Endothelial cell of umbilical vein (primary cell): Measurements from ENCODE around the gene ACKR3. TPM values are rescaled to one million over a fixed set of nuclear protein-coding genes. Genes with fewer than 3 reads are reported as not detected.

Experiments used
- BruUV-seq: library from RNA; stranded (reverse); fragments of 400-500 nt; replicated peaks from 2 replicates; lab custom pipeline; 2021; lab: Mats Ljungman, UMichigan
- CTCF ChIA-PET: fragments of 300-600, 350-600 bp; sonication (Branson Sonifier 250); formaldehyde crosslinking; loops from one replicate; lab custom pipeline; 2021; ENCODE audit warnings: antibody characterized with exemption, inconsistent platforms; lab: Charles Lee
- POLR2A ChIA-PET: fragments of 300-600, 350-600 bp; sonication (Branson Sonifier 250); formaldehyde crosslinking; loops from one replicate; lab custom pipeline; 2021; ENCODE audit warnings: antibody characterized with exemption, inconsistent platforms; lab: Charles Lee
- DNase-seq: peaks from one replicate; pipeline ENCODE4 v3.0.0-alpha.2; 2011; ENCODE audit warnings: low read depth, low spot score
- FAIRE-seq: peaks from 2 replicates; lab custom pipeline; 2011; peaks lifted over from hg19 to GRCh38; lab: Jason Lieb, UNC
- H2AFZ ChIP-seq: 2 replicates; pipeline ENCODE4 v1.6.0; 2012; ENCODE audit warnings: low read depth, low read length, control low read depth, inconsistent platforms
- H3K27ac ChIP-seq: 2 replicates; pipeline ENCODE4 v1.5.1; 2011; ENCODE audit warnings: low read depth, mild to moderate bottlenecking, control low read depth, low read length, moderate library complexity; ENCODE audit not compliant: insufficient read depth
- H3K27me3 ChIP-seq, 2 experiments: 2 replicates each; pipeline versions ENCODE4 v1.6.0 to v1.6.1; 2011; ENCODE audit warnings: low read length in 2 of 2, mixed read lengths in 1 of 2; ENCODE audit not compliant: control insufficient read depth in 2 of 2, insufficient read depth in 2 of 2
- H3K36me3 ChIP-seq, 2 experiments: 2 replicates in 1 of 2; 3 replicates in 1 of 2; pipeline ENCODE4 v1.5.1; 2011; ENCODE audit warnings: low read length in 2 of 2, mild to moderate bottlenecking in 1 of 2, moderate library complexity in 1 of 2; ENCODE audit not compliant: control insufficient read depth in 2 of 2, insufficient read depth in 2 of 2; ENCODE audit errors: extremely low read depth in 1 of 2
- H3K4me1 ChIP-seq: 3 replicates; pipeline ENCODE4 v1.5.1; 2011; ENCODE audit warnings: mild to moderate bottlenecking, low read length; ENCODE audit not compliant: control insufficient read depth, insufficient read depth; ENCODE audit errors: extremely low read depth
- H3K4me2 ChIP-seq: 2 replicates; pipeline ENCODE4 v1.6.1; 2011; ENCODE audit warnings: low read length, control low read depth, mixed read lengths; ENCODE audit not compliant: insufficient read depth
- H3K4me3 ChIP-seq, 3 experiments: fragments of 200-600 bp in 1 of 3; sonication (generic), shearing (Covaris generic) in 1 of 3; replicated peaks in 1 of 3; 2 replicates each; pipeline ENCODE4 v1.5.1; 2011 to 2016; ENCODE audit warnings: control low read depth in 3 of 3, low read length in 3 of 3, mild to moderate bottlenecking in 2 of 3, inconsistent platforms in 1 of 3, low read depth in 1 of 3, moderate library complexity in 1 of 3; ENCODE audit not compliant: insufficient read depth in 1 of 3
- H3K79me2 ChIP-seq: 2 replicates; pipeline ENCODE4 v1.6.0; 2012; ENCODE audit warnings: low read length, inconsistent platforms; ENCODE audit not compliant: control insufficient read depth, insufficient read depth
- H3K9ac ChIP-seq: replicated peaks from 2 replicates; pipeline ENCODE3; 2011; ENCODE audit warnings: low read length, control low read depth; ENCODE audit not compliant: insufficient read depth; ENCODE audit errors: extremely low read depth
- H3K9me1 ChIP-seq: replicated peaks from 3 replicates; pipeline ENCODE4 v1.6.0; 2011; ENCODE audit warnings: mild to moderate bottlenecking, low read length; ENCODE audit not compliant: control insufficient read depth, insufficient read depth; ENCODE audit errors: extremely low read depth
- H3K9me3 ChIP-seq: replicated peaks from 2 replicates; pipeline ENCODE4 v1.5.1; 2012; ENCODE audit warnings: low read length, inconsistent platforms; ENCODE audit not compliant: control insufficient read depth, insufficient read depth
- H4K20me1 ChIP-seq: replicated peaks from 2 replicates; pipeline ENCODE3; 2011; ENCODE audit warnings: mild to moderate bottlenecking, low read length; ENCODE audit not compliant: control insufficient read depth, insufficient read depth; ENCODE audit errors: extremely low read depth
- EZH2 ChIP-seq: IDR thresholded peaks from 2 replicates; pipeline ENCODE4 v1.6.1; 2012; ENCODE audit warnings: borderline replicate concordance, low read depth, mild to moderate bottlenecking, moderate library complexity, low read length, inconsistent platforms; ENCODE audit not compliant: severe bottlenecking
- FOS ChIP-seq: IDR thresholded peaks from 2 replicates; pipeline ENCODE4 v1.6.1; 2011; ENCODE audit warnings: mild to moderate bottlenecking, low read length, moderate library complexity, borderline replicate concordance; ENCODE audit not compliant: insufficient read depth
- GATA2 ChIP-seq: IDR thresholded peaks from 2 replicates; pipeline ENCODE4 v1.7.0; 2011; ENCODE audit warnings: low read depth, mild to moderate bottlenecking, moderate library complexity, mixed read lengths, low read length; ENCODE audit not compliant: insufficient read length, insufficient read depth
- JUN ChIP-seq: IDR thresholded peaks from 2 replicates; pipeline ENCODE4 v1.6.1; 2011; ENCODE audit warnings: borderline replicate concordance, low read depth; ENCODE audit not compliant: insufficient read length, insufficient read depth
- MYC ChIP-seq: IDR thresholded peaks from one replicate; pipeline ENCODE4 v1.6.1; 2011; ENCODE audit warnings: mild to moderate bottlenecking, low read depth, low read length
- POLR2A ChIP-seq: IDR thresholded peaks from 2 replicates; pipeline ENCODE4 v1.6.1; 2012; ENCODE audit warnings: low read depth, mild to moderate bottlenecking, control low read depth, low read length
- POLR2AphosphoS5 ChIP-seq: IDR thresholded peaks from 2 replicates; pipeline ENCODE4 v1.6.1; 2012; ENCODE audit warnings: low read depth, mild to moderate bottlenecking, control low read depth, low read length, moderate library complexity; ENCODE audit not compliant: insufficient read depth
- dilution Hi-C: fragments of 300-500 bp; cut with MboI; formaldehyde crosslinking; loops from one replicate; pipeline ENCODE4 v1.15.0; 2019; ENCODE audit warnings: low sequenced_read_pairs; ENCODE audit not compliant: extremely low pct_ligation_motif_present
- intact Hi-C: fragments of 100-400 bp; cut with micrococcal nuclease; formaldehyde crosslinking; loops from one replicate; pipeline ENCODE4 v1.10.0; 2022
- polyA plus RNA-seq, 4 experiments: library from polyadenylated mRNA; depleted of rRNA in 3 of 4; stranded (reverse) in 3 of 4; unstranded in 1 of 4; fragments of >200 nt; gene quantifications; 2 replicates each; pipeline versions ENCODE4 v1.2.1 to v1.2.3, GENCODE V29; 2011 to 2012; ENCODE audit warnings: missing spikeins in 1 of 4
- total RNA-seq: library from RNA; stranded (reverse); gene quantifications from 2 replicates; pipeline ENCODE4 v1.2.3, GENCODE V29; 2021
- TF ChIP-seq, protein P1 (sequence below): IDR thresholded peaks from 2 replicates; pipeline ENCODE4 v1.6.1; 2011; ENCODE audit not compliant: insufficient read depth, insufficient read length
- TF ChIP-seq, protein P2 (sequence below), 2 donors: IDR thresholded peaks; 1 replicate in 1 of 2; 2 replicates in 1 of 2; pipeline ENCODE4 v1.5.1; 2011; ENCODE audit warnings: low read length in 2 of 2, mild to moderate bottlenecking in 2 of 2, moderate library complexity in 2 of 2, control low read depth in 1 of 2, inconsistent platforms in 1 of 2, low read depth in 1 of 2; ENCODE audit not compliant: insufficient read depth in 1 of 2; ENCODE audit errors: extremely low read depth in 1 of 2

The ACKR3 gene
- total and polyA plus RNA-seq, 2 donors (not counting 3 experiments of a cell fraction or from before 2014, with no cell fraction given) = 31.1 to 428 TPM

DNA sequence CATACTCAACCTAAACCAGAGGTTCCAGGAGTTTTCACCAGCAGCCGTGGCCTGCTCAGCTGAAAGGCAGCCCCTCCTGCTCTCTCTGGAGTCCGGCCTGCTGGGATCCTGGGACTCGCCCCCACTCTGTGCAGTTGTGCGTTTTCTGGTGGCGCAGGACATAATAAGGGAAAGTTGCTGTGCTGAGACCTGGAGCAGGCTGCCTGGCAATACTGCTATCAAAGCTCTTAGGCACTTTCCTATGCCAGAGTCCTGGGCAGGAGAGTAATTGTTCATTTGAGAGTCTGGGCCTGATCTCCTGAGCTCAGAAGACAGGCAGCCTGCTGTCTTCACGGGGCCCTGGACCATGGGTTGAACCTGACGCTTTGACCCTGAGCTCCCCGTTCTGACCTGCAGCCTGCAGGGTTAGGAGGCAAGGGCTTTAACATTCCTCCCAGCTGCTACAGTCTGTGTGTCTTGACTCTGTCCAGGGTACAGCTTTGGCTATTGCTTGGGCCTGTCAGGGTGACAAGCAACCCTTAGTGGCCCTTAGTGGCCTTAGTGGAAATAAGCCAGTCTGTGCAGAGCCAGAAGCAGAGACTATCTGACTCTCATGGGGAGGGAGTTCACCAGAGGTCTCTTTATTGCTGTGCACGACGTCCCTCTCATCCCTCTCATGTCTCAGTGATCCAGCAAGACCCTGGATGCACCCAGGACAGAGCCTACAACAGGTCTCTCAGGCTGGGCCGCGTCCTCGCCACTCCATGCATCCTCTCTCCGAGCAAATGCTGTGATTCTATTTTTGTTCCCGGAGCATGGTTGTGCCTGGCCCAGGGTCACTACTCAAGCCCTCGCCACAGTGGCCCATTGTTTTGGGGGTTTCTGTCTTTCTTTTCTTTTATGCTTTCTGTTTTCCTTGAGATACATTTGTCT, 60.6 kb downstream of the ACKR3 start:
- no peaks in the 10 kb centered on the region for H3K36me3 ChIP-seq
- ChIA-PET POLR2A (no interaction called here), CTCF (no interaction called here)
- no peak overlapping the region for H3K9ac ChIP-seq
- BruUV-seq = no TSS peak
- FAIRE-seq (no peak), DNase-seq (no peak)
- H3K27me3 ChIP-seq = no peaks in the 10 kb centered on the region
- no peak overlapping the region for H2AFZ ChIP-seq
- H3K27ac ChIP-seq = no peak overlapping the region
- dilution Hi-C loops = no loop called here
- no peaks in the 10 kb centered on the region for H3K9me3 ChIP-seq
- H4K20me1 ChIP-seq = no peaks in the 10 kb centered on the region
- H3K4me2 ChIP-seq = no peak overlapping the region
- H3K79me2 ChIP-seq = no peaks in the 10 kb centered on the region
- no peaks in the 10 kb centered on the region for H3K4me1 ChIP-seq
- intact Hi-C loops = no loop called here
- no peak for TF ChIP-seq POLR2A
- TF ChIP-seq, protein P1, sequence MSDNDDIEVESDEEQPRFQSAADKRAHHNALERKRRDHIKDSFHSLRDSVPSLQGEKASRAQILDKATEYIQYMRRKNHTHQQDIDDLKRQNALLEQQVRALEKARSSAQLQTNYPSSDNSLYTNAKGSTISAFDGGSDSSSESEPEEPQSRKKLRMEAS = no peak
- TF ChIP-seq, protein P2, sequence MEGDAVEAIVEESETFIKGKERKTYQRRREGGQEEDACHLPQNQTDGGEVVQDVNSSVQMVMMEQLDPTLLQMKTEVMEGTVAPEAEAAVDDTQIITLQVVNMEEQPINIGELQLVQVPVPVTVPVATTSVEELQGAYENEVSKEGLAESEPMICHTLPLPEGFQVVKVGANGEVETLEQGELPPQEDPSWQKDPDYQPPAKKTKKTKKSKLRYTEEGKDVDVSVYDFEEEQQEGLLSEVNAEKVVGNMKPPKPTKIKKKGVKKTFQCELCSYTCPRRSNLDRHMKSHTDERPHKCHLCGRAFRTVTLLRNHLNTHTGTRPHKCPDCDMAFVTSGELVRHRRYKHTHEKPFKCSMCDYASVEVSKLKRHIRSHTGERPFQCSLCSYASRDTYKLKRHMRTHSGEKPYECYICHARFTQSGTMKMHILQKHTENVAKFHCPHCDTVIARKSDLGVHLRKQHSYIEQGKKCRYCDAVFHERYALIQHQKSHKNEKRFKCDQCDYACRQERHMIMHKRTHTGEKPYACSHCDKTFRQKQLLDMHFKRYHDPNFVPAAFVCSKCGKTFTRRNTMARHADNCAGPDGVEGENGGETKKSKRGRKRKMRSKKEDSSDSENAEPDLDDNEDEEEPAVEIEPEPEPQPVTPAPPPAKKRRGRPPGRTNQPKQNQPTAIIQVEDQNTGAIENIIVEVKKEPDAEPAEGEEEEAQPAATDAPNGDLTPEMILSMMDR (IDR thresholded peaks at IDR 0.05; ENCODE audit: extremely low read depth in 1 of 2, insufficient read depth in 1 of 2, low read depth in 1 of 2, low read length in 2 of 2) = no peak
- no peak for TF ChIP-seq EZH2
- TF ChIP-seq POLR2AphosphoS5 = no peak
- TF ChIP-seq MYC = no peak
- no peak for TF ChIP-seq JUN
- no peak for TF ChIP-seq GATA2
- TF ChIP-seq FOS = no peak
- no peaks in the 10 kb centered on the region for H3K9me1 ChIP-seq
- H3K4me3 ChIP-seq = no peak overlapping the region
